Left lung (tissue), 10 donors: ENCODE results near the gene MRPL38. TPM values are rescaled to one million over a fixed set of nuclear protein-coding genes. Genes with fewer than 3 reads are reported as not detected.

Experiments
- ATAC-seq: fragments of 200-7000 bp; cut with Tn5 transposase; one replicate; pipeline ENCODE4 v1.9.1; 2020; ENCODE audit warnings: moderate library complexity
- DNase-seq, 4 donors: peaks; one replicate each; pipeline ENCODE4 v3.0.0-alpha.2; 2013 to 2020
- H3K27ac ChIP-seq, 2 donors: fragments of 200-600 bp; sonication (generic) in 1 of 2; one replicate each; pipeline versions ENCODE4 v1.5.0 to v1.8.0; 2020 to 2021
- H3K27me3 ChIP-seq, 2 donors: fragments of 200-600 bp; sonication (generic) in 1 of 2; one replicate each; pipeline versions ENCODE4 v1.5.0 to v1.8.0; 2020 to 2021
- H3K36me3 ChIP-seq, 2 donors: fragments of 200-600 bp; sonication (generic) in 1 of 2; one replicate each; pipeline versions ENCODE4 v1.5.0 to v1.8.0; 2020 to 2021
- H3K4me1 ChIP-seq, 2 donors: fragments of 200-600 bp; one replicate each; pipeline ENCODE4 v1.8.0; 2021
- H3K4me3 ChIP-seq, 2 donors: fragments of 200-600 bp; sonication (generic) in 1 of 2; one replicate each; pipeline versions ENCODE4 v1.5.0 to v1.8.0; 2020 to 2021; ENCODE audit warnings: mild to moderate bottlenecking in 1 of 2
- H3K9me3 ChIP-seq, 2 donors: fragments of 200-600 bp; sonication (generic) in 1 of 2; one replicate each; pipeline versions ENCODE4 v1.5.0 to v1.8.0; 2020 to 2021
- CTCF ChIP-seq, 2 donors: fragments of 200-600 bp; sonication (generic) in 1 of 2; IDR thresholded peaks; one replicate each; pipeline versions ENCODE4 v1.5.0 to v1.8.0; 2021; ENCODE audit warnings: antibody characterized with exemption in 2 of 2
- intact Hi-C, 2 donors: fragments of 100-400 bp; cut with DNase I; formaldehyde crosslinking; loops; one replicate each; pipeline versions ENCODE4 v1.11.2 to v1.14.2; 2022
- polyA plus RNA-seq, 6 donors: library from polyadenylated mRNA; unstranded; fragments of 120-200 nt; gene quantifications; one replicate each; pipeline ENCODE4 v1.2.1, GENCODE V29; 2013; ENCODE audit not compliant: insufficient read length in 6 of 6
- total RNA-seq, 2 donors: library from RNA; stranded (reverse); fragmentation: NEBNext Ultra II Directional; extraction: Animal tissue kit (Norgen Biotek cat#: 25700); gene quantifications; one replicate each; pipeline ENCODE4 v1.2.1, GENCODE V29; 2021
- donor health status: DM: no; HTN: yes; CAD: no.
- donor health status: DM: no; HTN: no; CAD: no.

The MRPL38 gene
- total and polyA plus RNA-seq, 8 donors = 61.1 to 86.4 (median 77.0) TPM

- intact Hi-C loops = loop anchor here in 1 of 2 donors (10.0 kb wide), 1 partner anchor 123 kb away; a partner anchor contains a TSS
- peak overlapping the region; percentile 67 to 68 for H3K4me3 ChIP-seq
- no peak for ATAC-seq
Measured at GRCh38 chr17:75897160-75898019, 7.3 kb downstream of the MRPL38 start.

GRCh38 chr17:75896415-75897159 lies 8.1 kb downstream of the MRPL38 start, which contains the start of gene TRIM65:
TRIM65 (minus strand) TSS chr17:75896951; CDS start chr17:75896937, 14 bp downstream.
- Histone ChIP-seq H3K4me3 (peak within 1 kb of the TSS; percentile 67 to 68), H3K9me3 (no peaks in the 10 kb centered on the region), H3K36me3 (peaks cover 0 to 55% of the 10 kb centered on the region in 2 donors), H3K27me3 (no peaks in the 10 kb centered on the region), H3K27ac (peak within 1 kb of the TSS; percentile 92 to 94), H3K4me1 (peaks cover 17 to 28% of the 10 kb centered on the region in 2 donors)
- TF ChIP-seq CTCF (IDR thresholded peaks at IDR 0.05) = peak in 1 of 2 donors; percentile 20
- ATAC-seq (peak; percentile 88), DNase-seq (peak; percentile 79 to 96 (median 89))
- intact Hi-C loops = loop anchor here in 1 of 2 donors (10.0 kb wide), 1 partner anchor 122 kb away; a partner anchor contains a TSS

More at GRCh38 chr17:75897160-75898019, 7.3 kb downstream of the MRPL38 start:
- H3K9me3 ChIP-seq = no peaks in the 10 kb centered on the region
- H3K36me3 ChIP-seq = peaks cover 0 to 55% of the 10 kb centered on the region in 2 donors
- H3K27me3 ChIP-seq = no peaks in the 10 kb centered on the region
- peaks cover 17 to 28% of the 10 kb centered on the region in 2 donors for H3K4me1 ChIP-seq
- peak in 1 of 4 donors; percentile 37 for DNase-seq
- peak overlapping the region; percentile 92 to 94 for H3K27ac ChIP-seq
- TF ChIP-seq CTCF (IDR thresholded peaks at IDR 0.05) = no peak

GRCh38 chr17:75895370-75896155 lies 9.1 kb downstream of the MRPL38 start:
- Histone ChIP-seq H3K9me3 (no peaks in the 10 kb centered on the region), H3K4me3 (peak overlapping the region; percentile 67 to 68), H3K27ac (peak overlapping the region; percentile 92 to 94), H3K27me3 (no peaks in the 10 kb centered on the region), H3K36me3 (peaks cover 0 to 55% of the 10 kb centered on the region in 2 donors), H3K4me1 (peaks cover 17 to 28% of the 10 kb centered on the region in 2 donors)
- DNase-seq (peak in 1 of 4 donors; percentile 64), ATAC-seq (peak; percentile 11)
- peak in 1 of 2 donors; percentile 32 for TF ChIP-seq CTCF (IDR thresholded peaks at IDR 0.05)
- intact Hi-C loops = loop anchor here in 1 of 2 donors (10.0 kb wide), 1 partner anchor 121 kb away; a partner anchor contains a TSS

GRCh38 chr17:75894049-75894733 lies 10.5 kb downstream of the MRPL38 start:
- Histone ChIP-seq H3K4me3 (no peak overlapping the region), H3K9me3 (no peaks in the 10 kb centered on the region), H3K27ac (no peak overlapping the region), H3K27me3 (no peaks in the 10 kb centered on the region), H3K36me3 (peaks cover 0 to 55% of the 10 kb centered on the region in 2 donors), H3K4me1 (peaks cover 17 to 28% of the 10 kb centered on the region in 2 donors)
- intact Hi-C loops = loop anchor here in 1 of 2 donors (10.0 kb wide), 1 partner anchor 119 kb away; a partner anchor contains a TSS
- no peak for TF ChIP-seq CTCF (IDR thresholded peaks at IDR 0.05)
- DNase-seq (no peak), ATAC-seq (no peak)
